Spleen (tissue), 7 donors: ENCODE results near the gene ATP5PB.

Source experiments
- POLR2AphosphoS5 ChIP-seq, 3 donors: sonication (generic); formaldehyde crosslinking; IDR thresholded peaks; one replicate each; pipeline ENCODE4 v1.5.1; 2017; ENCODE audit warnings: antibody characterized with exemption in 3 of 3
- TF ChIP-seq, protein P1 (sequence below), 11 experiments: fragments of 200-600 bp in 7 of 11; fragments of 450-650 bp in 4 of 11; sonication (generic) in 4 of 11; IDR thresholded peaks in 8 of 11; conservative IDR thresholded peaks in 3 of 11; 1 replicate in 7 of 11; 2 replicates in 4 of 11; pipeline versions ENCODE4 v1.4.0 to v1.8.0; 2016 to 2021; ENCODE audit warnings: antibody characterized with exemption in 11 of 11, inconsistent platforms in 4 of 11, mild to moderate bottlenecking in 1 of 11
- donor health status: DM: no; HTN: no; CAD: no; lungs with moderate emphysema.
- donor health status: DM: no; HTN: no; CAD: no.
- donor health status: DM: no; HTN: no; CAD: no.

DNA sequence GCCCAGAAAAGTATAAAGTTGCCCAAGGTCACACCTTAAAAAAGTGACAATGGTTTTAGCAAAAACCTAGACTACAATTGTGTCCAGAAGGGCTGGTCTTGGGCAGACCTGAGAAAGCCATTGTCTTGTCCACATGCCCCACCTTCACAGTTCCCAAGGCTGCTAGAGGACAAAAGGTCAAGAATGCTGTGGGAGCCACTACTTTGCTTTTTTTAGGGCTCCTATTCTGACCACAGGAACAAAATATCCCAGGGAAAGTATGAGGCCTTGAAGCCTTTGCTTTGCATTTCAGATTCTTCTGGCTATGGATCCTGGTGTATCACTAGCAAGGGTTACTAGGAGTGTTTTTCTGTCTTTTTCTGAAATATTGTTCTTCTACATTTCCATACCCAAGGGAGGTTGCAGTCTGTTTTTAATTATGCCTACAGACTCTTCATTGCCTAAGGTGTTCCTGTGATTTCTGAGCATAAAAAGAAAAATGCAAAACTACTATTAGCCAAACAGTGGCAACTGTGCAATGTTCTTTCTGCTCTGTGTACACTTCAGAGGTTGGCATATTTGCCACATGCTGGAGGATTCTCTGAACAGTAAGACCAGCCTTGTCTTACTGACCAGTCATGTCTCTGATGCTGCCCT, 35.2 kb downstream of the ATP5PB start:
- TF ChIP-seq POLR2AphosphoS5 (IDR thresholded peaks at IDR 0.05), result no peak
- TF ChIP-seq, protein P1, sequence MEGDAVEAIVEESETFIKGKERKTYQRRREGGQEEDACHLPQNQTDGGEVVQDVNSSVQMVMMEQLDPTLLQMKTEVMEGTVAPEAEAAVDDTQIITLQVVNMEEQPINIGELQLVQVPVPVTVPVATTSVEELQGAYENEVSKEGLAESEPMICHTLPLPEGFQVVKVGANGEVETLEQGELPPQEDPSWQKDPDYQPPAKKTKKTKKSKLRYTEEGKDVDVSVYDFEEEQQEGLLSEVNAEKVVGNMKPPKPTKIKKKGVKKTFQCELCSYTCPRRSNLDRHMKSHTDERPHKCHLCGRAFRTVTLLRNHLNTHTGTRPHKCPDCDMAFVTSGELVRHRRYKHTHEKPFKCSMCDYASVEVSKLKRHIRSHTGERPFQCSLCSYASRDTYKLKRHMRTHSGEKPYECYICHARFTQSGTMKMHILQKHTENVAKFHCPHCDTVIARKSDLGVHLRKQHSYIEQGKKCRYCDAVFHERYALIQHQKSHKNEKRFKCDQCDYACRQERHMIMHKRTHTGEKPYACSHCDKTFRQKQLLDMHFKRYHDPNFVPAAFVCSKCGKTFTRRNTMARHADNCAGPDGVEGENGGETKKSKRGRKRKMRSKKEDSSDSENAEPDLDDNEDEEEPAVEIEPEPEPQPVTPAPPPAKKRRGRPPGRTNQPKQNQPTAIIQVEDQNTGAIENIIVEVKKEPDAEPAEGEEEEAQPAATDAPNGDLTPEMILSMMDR (IDR thresholded peaks at IDR 0.05 in 8 of 11, conservative IDR thresholded peaks at IDR 0.05 in 3 of 11), result no peak
